ENCODE measurements around the gene GTPBP4.

The GTPBP4 gene

DNA sequence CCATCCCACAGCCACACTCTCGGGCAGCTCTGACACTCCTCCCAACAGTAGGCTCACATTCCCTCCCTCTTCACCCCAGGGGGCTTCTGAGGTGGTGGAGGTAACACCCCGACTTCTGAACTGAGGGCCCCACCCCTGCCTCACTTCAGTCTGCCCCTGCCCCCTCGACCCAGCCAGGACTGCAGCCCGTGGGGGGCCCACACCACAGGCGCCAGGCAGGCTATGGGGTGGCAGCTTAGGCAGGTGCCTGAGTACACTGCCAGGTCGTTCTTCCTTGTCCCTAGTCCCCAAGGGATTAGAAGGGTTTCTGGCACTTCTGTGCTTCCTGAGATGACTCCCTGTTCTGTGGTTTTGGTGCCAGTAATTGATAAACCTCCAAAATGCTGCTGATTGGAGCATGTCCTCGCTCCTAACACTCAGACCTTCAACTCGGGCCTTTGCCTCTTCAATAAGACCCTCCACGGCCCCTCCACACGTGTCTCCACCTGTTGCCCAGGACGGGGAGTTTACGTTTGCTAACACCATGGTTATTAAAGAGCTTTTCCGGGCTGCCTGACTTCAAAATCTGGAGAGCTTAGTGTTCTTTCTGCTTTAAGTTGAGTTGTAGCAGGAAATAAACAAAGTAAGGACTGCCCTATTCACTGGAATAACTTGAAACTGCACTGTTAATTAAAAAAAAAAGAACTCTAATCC is 33.0 kb upstream of the GTPBP4 start:
- Histone ChIP-seq H3K9ac (ENCODE audit: low read length) (no peak overlapping the region), H3K9me3 (ENCODE audit: control insufficient read depth, low read length) (no peaks in the 10 kb centered on the region), H3K4me1 (ENCODE audit: control insufficient read depth, insufficient read depth, low read length) (no peaks in the 10 kb centered on the region), H3K27me3 (ENCODE audit: control insufficient read depth, insufficient read depth, low read length) (no peaks in the 10 kb centered on the region), H3K36me3 (ENCODE audit: control insufficient read depth, insufficient read depth, low read length) (no peaks in the 10 kb centered on the region), H3K4me3 (ENCODE audit: low read length) (no peak overlapping the region)

DNA sequence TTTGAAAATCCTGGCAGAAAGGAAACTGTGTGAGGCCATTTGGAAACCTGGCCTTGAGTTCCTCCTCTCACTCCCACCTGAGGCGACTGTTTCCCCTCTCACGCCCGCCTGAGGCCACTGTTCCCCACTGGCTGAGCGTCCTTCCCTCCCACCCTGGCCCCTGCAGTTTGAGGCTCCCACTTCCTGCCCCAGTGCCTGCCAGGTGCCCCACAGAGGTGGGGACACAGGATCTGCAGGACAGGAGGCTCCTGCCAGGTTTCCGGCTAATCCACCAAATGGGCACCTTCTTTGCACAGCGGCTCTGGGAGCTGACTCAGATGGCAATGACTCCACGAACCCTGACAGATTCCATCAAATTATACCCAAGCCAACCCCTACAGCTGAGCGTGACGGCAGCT is 32.4 kb upstream of the GTPBP4 start:
- Histone ChIP-seq H3K4me1 (ENCODE audit: control insufficient read depth, insufficient read depth, low read length) (no peaks in the 10 kb centered on the region), H3K36me3 (ENCODE audit: control insufficient read depth, insufficient read depth, low read length) (no peaks in the 10 kb centered on the region), H3K9me3 (ENCODE audit: control insufficient read depth, low read length) (no peaks in the 10 kb centered on the region), H3K4me3 (ENCODE audit: low read length) (no peak overlapping the region), H3K9ac (ENCODE audit: low read length) (no peak overlapping the region), H3K27me3 (ENCODE audit: control insufficient read depth, insufficient read depth, low read length) (no peaks in the 10 kb centered on the region)

DNA sequence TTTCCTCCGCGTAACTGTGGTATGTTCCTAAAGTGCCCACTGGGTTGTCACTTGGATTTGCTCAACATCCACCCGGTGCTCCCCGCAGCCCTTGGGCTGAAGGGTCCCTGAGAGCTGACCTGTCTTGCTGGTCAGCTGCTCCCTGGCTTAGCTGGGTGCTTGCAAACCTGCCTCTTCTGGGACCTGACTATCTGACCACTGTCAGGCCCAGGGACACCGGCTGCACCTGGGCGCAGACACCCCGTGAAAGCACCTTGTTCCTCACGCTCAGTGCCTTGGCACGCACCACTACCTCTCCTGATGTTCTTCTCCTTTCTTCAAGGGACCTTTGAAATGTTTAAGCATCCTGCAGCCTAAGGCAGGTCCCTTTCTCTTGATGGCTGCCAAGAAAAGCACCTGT is 30.1 kb upstream of the GTPBP4 start:
- Histone ChIP-seq H3K9ac (ENCODE audit: low read length) (no peak overlapping the region), H3K27me3 (ENCODE audit: control insufficient read depth, insufficient read depth, low read length) (no peaks in the 10 kb centered on the region), H3K9me3 (ENCODE audit: control insufficient read depth, low read length) (no peaks in the 10 kb centered on the region), H3K4me1 (ENCODE audit: control insufficient read depth, insufficient read depth, low read length) (no peaks in the 10 kb centered on the region), H3K4me3 (ENCODE audit: low read length) (no peak overlapping the region), H3K36me3 (ENCODE audit: control insufficient read depth, insufficient read depth, low read length) (no peaks in the 10 kb centered on the region)

DNA sequence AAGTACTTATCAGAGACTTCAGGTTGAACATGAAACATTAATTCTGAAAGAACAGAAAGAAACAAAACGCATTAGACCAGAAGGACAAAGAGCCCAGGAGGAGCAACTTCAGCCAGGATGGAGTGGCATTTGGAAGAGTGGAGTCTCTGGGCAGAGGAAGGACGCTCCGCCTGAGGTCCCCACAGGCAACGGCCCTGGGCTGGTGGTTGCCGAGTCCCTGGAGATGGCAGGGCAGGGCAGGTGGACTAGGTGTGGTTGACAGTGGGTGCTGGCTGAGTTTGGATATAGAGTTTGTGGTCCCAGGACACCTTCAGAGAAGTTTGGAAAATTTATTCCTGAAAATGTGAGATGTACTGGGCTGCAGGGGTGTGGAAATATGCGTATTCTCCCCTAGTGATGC is 29.4 kb upstream of the GTPBP4 start:
- no peaks in the 10 kb centered on the region for H3K36me3 ChIP-seq (ENCODE audit: control insufficient read depth, insufficient read depth, low read length)
- H3K4me1 ChIP-seq (ENCODE audit: control insufficient read depth, insufficient read depth, low read length), result no peaks in the 10 kb centered on the region
- H3K27me3 ChIP-seq (ENCODE audit: control insufficient read depth, insufficient read depth, low read length), result no peaks in the 10 kb centered on the region
- H3K9ac ChIP-seq (ENCODE audit: low read length), result no peak overlapping the region
- H3K4me3 ChIP-seq (ENCODE audit: low read length), result no peak overlapping the region
- H3K9me3 ChIP-seq (ENCODE audit: control insufficient read depth, low read length), result no peaks in the 10 kb centered on the region

DNA sequence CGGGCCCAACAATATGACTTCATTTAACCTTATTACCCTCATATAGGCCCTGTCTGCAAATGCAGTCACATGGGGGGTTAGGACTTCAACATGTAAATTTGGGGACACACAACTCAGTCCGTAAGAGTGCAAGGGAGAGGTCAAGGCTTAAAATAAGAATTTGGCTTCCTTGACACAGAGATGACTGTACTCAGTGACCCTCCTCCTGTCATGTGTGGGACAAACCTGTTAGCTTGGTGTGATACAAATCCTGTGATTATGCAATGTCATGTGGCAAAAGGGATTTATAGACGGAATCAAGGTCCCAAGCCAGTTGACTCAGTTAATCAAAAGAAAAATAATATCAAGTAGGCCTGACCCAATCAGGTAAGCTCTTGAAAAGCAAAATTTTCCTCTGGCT is 25.9 kb upstream of the GTPBP4 start:
- Histone ChIP-seq H3K27me3 (ENCODE audit: control insufficient read depth, insufficient read depth, low read length) (peaks cover 3% of the 10 kb centered on the region), H3K36me3 (ENCODE audit: control insufficient read depth, insufficient read depth, low read length) (no peaks in the 10 kb centered on the region), H3K4me3 (ENCODE audit: low read length) (no peak overlapping the region), H3K9ac (ENCODE audit: low read length) (no peak overlapping the region), H3K9me3 (ENCODE audit: control insufficient read depth, low read length) (no peaks in the 10 kb centered on the region), H3K4me1 (ENCODE audit: control insufficient read depth, insufficient read depth, low read length) (no peaks in the 10 kb centered on the region)

DNA sequence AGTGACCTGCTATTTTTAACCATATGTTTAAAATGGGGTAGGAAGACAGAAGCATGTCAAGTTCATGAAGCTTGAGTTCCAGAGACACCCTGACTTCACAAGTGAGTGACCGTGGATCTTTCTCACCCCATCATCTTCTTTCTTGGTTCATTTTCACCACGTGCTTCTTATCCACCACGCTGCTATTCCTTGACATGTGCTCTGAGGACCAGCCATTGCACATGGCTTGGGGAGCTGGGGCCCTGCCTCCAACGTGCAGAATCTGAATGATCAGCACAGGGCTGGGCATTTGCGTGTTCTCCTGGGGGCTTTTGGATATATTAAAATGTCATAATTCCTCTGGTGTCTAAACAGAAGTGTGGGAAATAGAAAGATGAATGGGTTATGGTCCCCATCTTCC is 25.0 kb upstream of the GTPBP4 start:
- Histone ChIP-seq H3K4me3 (ENCODE audit: low read length) (no peak overlapping the region), H3K9me3 (ENCODE audit: control insufficient read depth, low read length) (no peaks in the 10 kb centered on the region), H3K36me3 (ENCODE audit: control insufficient read depth, insufficient read depth, low read length) (no peaks in the 10 kb centered on the region), H3K27me3 (ENCODE audit: control insufficient read depth, insufficient read depth, low read length) (peaks cover 3% of the 10 kb centered on the region), H3K4me1 (ENCODE audit: control insufficient read depth, insufficient read depth, low read length) (no peaks in the 10 kb centered on the region), H3K9ac (ENCODE audit: low read length) (no peak overlapping the region)

DNA sequence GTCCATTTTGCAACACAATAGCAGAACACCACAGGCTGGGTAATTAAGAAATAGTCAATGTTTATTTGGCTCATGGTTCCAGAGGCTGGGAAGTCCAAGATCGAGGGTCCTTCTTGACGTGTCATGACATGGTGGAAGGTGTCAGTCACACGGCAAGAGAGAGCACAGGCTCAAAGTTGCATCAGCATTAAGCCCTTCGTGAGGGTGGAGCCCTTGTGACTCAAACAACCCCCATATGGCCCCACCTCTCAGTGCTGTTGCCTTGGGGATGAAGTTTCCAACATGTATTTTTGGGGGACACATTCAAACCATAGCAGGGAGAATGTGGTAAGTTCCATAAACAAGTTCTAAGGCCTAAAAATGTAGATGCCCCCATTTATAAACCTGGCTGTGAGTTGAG is 24.6 kb upstream of the GTPBP4 start:
- Histone ChIP-seq H3K9ac (ENCODE audit: low read length) (no peak overlapping the region), H3K4me1 (ENCODE audit: control insufficient read depth, insufficient read depth, low read length) (no peaks in the 10 kb centered on the region), H3K36me3 (ENCODE audit: control insufficient read depth, insufficient read depth, low read length) (no peaks in the 10 kb centered on the region), H3K9me3 (ENCODE audit: control insufficient read depth, low read length) (no peaks in the 10 kb centered on the region), H3K4me3 (ENCODE audit: low read length) (no peak overlapping the region), H3K27me3 (ENCODE audit: control insufficient read depth, insufficient read depth, low read length) (peaks cover 3% of the 10 kb centered on the region)

DNA sequence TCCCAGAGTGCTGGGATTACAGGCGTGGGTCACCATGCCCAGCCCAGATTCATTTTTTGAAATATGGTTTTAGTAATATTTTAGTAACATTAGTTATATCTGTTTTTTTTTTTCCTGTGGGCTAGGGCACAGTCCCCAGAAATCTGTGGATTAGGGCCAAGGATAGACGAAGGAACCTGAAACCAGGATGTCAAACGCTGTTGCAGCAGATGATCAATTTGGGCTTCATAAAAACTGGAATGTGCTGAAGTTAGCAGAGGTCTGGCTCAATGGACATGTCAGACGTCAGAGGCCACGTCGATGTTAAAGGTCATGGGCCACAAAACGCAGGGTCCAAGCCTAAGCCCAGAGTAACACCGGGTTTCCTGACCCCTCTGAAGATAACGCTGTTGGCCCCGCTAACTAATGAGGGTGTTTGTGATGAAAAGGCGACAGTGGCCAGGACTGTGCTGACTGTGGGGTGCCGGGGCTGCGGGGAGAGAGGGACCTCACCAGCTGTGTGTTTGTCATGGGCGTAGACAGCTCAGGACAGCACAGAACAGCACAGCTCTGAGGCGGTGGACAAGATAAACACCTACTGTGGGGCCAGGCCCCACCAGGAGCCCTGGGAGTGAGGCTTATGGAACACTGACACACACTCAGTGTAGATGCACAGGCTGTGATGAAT is 23.8 kb upstream of the GTPBP4 start:
- Histone ChIP-seq H3K36me3 (ENCODE audit: control insufficient read depth, insufficient read depth, low read length) (no peaks in the 10 kb centered on the region), H3K9me3 (ENCODE audit: control insufficient read depth, low read length) (no peaks in the 10 kb centered on the region)

DNA sequence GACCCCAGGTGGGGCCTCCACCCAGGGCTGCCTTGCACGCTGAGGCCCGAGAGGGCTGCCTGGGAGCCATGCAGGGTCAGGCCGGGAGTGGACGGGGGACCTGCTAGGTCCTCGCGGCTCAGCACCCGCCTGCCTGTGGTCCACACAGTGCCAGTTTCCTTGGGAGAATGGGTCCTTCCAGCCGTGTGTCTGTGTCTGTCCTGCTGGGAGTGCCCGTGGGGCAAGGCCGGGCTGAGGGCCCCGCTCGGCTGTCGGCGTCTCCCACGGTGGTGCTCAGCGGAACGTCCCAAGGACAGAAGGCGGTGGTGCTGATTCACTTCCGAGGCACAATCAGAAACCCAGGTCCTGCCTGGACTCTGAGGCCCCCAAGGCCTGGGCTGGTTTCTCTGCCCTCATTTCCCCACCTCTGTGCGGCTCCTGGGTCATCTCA is 23.2 kb upstream of the GTPBP4 start:
- Histone ChIP-seq H3K27me3 (ENCODE audit: control insufficient read depth, insufficient read depth, low read length) (peaks cover 3% of the 10 kb centered on the region), H3K36me3 (ENCODE audit: control insufficient read depth, insufficient read depth, low read length) (no peaks in the 10 kb centered on the region), H3K4me1 (ENCODE audit: control insufficient read depth, insufficient read depth, low read length) (peaks cover 4% of the 10 kb centered on the region), H3K9ac (ENCODE audit: low read length) (no peak overlapping the region), H3K9me3 (ENCODE audit: control insufficient read depth, low read length) (no peaks in the 10 kb centered on the region), H3K4me3 (ENCODE audit: low read length) (no peak overlapping the region)

More for the DNA sequence above, 23.8 kb upstream of the GTPBP4 start:
- H3K27me3 ChIP-seq (ENCODE audit: control insufficient read depth, insufficient read depth, low read length), result peaks cover 3% of the 10 kb centered on the region
- H3K9ac ChIP-seq (ENCODE audit: low read length), result no peak overlapping the region
- no peak overlapping the region for H3K4me3 ChIP-seq (ENCODE audit: low read length)
- no peaks in the 10 kb centered on the region for H3K4me1 ChIP-seq (ENCODE audit: control insufficient read depth, insufficient read depth, low read length)

DNA sequence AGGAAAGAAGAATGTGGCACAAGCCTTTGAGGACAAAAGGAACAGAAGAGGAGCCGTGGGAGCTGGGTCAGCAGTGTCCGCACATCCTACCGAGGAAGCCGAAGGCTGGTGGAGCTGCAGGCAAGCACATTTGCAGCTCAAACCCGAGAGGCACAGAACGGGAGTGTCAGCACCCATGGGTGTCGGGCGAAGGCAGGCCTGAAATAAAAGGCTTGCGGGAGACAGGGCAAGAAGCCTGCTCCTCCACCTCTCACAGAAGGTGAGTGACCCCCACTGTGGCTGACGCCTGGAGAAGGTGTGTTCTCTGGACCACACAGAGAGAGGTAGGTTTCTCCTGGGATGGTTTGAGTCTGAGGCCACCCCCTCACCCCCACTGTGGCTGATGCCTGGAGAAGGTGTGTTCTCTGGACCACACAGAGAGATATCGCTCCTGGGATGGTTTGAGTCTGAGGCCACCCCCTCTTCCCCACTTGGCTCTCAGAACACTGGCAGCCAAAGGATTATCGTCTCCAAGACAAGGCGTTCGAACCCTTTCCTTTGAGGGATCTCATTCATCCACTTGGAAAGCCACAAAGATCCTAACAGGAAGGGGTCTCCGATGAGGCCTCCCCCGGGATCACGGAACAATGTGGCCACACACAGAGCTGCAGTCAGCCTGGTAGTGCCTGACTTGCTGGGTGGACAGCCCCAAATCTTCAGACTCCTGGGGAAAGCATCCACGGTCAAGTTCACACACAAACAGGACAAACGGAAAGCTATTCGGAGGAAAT is 21.6 kb upstream of the GTPBP4 start:
- H3K4me3 ChIP-seq (ENCODE audit: low read length), result no peak overlapping the region
- no peaks in the 10 kb centered on the region for H3K9me3 ChIP-seq (ENCODE audit: control insufficient read depth, low read length)
- no peaks in the 10 kb centered on the region for H3K36me3 ChIP-seq (ENCODE audit: control insufficient read depth, insufficient read depth, low read length)
- H3K27me3 ChIP-seq (ENCODE audit: control insufficient read depth, insufficient read depth, low read length), result peaks cover 3% of the 10 kb centered on the region
- peaks cover 21% of the 10 kb centered on the region for H3K4me1 ChIP-seq (ENCODE audit: control insufficient read depth, insufficient read depth, low read length)
- H3K9ac ChIP-seq (ENCODE audit: low read length), result no peak overlapping the region

DNA sequence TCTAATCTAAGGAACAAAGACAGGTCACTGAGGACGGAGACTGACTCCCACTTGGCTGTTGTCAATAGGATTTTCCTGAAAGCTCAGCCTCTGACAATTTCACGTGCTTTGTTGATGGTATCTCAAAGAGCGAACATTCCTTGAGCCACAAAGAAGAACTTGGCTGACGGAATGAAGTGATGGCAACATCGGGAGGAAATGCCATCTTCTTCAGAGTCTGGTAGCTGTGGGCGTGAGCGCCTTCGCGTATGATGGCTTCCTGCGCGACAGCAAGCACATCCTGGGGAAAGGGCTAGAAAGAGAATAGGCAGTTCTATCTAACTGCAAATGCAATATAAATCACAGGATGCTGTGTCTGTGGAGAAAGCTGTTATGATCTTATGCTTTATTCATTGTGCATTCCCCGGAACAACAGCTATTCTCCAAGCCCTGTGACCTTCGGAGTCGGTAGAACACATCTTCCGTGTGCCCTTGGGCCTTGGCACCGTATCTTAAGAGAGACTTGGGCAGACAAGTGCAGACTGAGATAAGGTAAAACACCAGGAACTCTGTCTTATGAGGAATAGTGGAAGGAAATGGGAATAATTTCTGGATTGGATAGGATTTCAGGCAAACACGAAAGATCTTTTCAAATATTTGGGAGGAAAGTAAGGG is 19.6 kb upstream of the GTPBP4 start:
- Histone ChIP-seq H3K4me1 (ENCODE audit: control insufficient read depth, insufficient read depth, low read length) (peaks cover 41% of the 10 kb centered on the region), H3K36me3 (ENCODE audit: control insufficient read depth, insufficient read depth, low read length) (no peaks in the 10 kb centered on the region), H3K27me3 (ENCODE audit: control insufficient read depth, insufficient read depth, low read length) (peaks cover 3% of the 10 kb centered on the region), H3K9me3 (ENCODE audit: control insufficient read depth, low read length) (no peaks in the 10 kb centered on the region), H3K9ac (ENCODE audit: low read length) (no peak overlapping the region), H3K4me3 (ENCODE audit: low read length) (no peak overlapping the region)

All from mucosa of stomach (tissue), 1 donor.